HG03565 (cell line): ENCODE results near the gene PTPN6.
A peak's percentile ranks its signal among the peaks of the same experiment; 100 is the strongest.
"Not testable (repeated sequence)": the region's sequence is repeated elsewhere in the genome, so short reads cannot be mapped to it uniquely, and the experiment has no call there.

Source experiments
- ATAC-seq: cut with Tn5 transposase; IDR thresholded peaks from one replicate; pipeline ENCODE4 v1.9.1; 2021; ENCODE audit warnings: mild to moderate bottlenecking, moderate library complexity; ENCODE audit not compliant: unreplicated experiment

Gene PTPN6

GRCh38 chr12:6950811-6951540 lies at the start of gene PTPN6:
TSS of gene PTPN6 (plus strand) at chr12:6951356. CDS start at chr12:6951513, 157 bp downstream.
- ATAC-seq, result no peak

- no peak for ATAC-seq
Measured at GRCh38 chr12:6902448-6902847, 48.7 kb upstream of the PTPN6 start.

DNA sequence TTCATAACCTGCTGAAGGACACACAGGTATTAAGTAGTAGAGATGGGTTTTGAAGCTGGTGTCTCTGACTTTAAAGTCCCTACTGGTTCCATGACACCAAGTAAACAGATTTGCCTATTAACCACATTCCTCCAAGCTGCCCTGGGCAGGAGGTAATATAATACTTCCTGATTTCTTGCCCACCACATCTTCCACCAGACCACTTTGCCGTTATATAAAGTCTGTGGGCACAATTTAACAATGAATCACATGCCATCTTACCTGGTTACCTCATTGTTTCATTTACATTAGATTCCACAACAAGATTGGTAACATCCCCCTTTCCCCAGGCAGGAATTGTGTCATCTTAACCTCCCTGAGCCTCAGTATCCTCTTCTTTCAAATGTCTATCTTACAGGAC lies 47.4 kb upstream of the PTPN6 start:
- ATAC-seq, result no peak

DNA sequence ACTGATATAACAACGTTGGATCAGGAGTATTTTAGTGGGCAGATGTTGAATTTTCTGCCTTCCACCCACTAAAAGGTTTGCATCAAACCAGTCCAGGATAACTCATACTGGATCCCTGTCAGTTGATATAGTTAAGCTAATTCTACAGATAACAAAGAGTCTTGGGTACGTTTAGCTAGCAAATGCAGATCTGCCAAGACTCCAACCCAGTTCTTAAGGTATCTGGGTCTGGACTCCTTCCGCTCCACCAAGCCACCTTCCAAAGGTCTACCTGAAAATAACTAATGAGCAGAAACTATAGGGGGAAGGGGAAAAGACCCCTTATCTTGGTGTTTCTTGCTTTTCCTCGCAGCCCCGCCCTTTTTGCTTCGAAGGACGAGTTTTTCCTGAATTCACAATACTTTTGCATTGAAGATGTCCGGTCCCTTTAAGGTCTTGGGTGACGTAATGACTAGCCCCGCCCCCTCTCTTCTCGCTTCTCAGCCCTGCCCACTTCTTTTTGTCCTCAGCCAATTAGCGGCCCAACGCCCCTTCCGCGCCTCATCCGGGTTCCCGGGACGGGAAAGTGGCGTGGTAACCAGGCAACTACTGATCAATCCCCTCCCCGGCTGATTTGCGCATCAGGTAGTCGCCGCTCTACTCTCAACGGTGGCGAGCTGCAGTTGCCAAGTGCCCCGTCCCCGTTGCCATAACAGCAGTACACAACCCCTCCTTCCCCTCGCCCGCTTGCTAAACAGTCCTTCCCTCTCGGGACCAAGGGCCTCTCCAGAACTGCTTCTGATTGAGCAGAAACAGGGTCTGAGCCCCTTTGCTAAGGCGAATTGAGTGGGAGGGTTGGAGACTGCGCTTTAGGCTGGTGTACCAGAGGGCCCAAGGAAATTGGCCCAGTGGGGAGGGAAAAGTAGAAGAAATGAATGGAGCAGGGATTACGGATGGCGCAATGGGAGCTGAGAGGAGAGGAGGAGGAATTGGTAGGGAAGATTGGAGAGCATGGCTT lies 46.6 kb upstream of the PTPN6 start, which contains the start of gene LRRC23:
Gene LRRC23, plus strand, starts transcription at position 543 of the 997 bp plus-strand sequence. CDS start 812 bp downstream, outside the sequence.
- ATAC-seq, result peak; percentile 86

GRCh38 chr12:6905414-6906040 lies 45.6 kb upstream of the PTPN6 start:
- no peak for ATAC-seq

GRCh38 chr12:6908141-6908540 lies 43.0 kb upstream of the PTPN6 start:
- not testable (repeated sequence) for ATAC-seq

- no peak for ATAC-seq
Measured at GRCh38 chr12:6909421-6910145, 41.6 kb upstream of the PTPN6 start.

GRCh38 chr12:6912164-6912935 lies 38.8 kb upstream of the PTPN6 start:
- no peak for ATAC-seq

DNA sequence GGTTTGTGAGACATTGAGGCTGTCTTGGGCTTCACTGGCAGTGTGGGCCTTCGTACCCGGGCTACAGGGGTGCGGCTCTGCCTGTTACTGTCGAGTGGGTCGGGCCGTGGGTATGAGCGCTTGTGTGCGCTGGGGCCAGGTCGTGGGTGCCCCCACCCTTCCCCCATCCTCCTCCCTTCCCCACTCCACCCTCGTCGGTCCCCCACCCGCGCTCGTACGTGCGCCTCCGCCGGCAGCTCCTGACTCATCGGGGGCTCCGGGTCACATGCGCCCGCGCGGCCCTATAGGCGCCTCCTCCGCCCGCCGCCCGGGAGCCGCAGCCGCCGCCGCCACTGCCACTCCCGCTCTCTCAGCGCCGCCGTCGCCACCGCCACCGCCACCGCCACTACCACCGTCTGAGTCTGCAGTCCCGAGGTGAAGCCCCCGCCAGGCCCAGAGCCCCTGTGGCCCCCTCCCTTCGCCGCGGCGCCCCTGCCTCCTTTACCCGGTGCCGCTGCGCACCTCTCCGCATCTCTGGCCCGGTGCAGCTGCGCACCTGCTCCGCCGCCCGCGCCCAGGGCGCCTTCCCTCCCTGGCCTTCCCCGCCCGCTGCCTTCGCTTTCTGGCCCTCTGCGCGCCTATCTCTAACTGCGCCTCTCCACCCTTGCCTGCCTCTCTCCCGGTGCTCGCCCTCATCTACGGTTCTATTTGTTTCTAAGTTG lies 36.8 kb upstream of the PTPN6 start, which contains the start of gene ENO2:
Gene ENO2, plus strand, starts transcription at position 335 of the 701 bp plus-strand sequence. CDS start 1,253 bp downstream, outside the sequence.
- no peak for ATAC-seq

DNA sequence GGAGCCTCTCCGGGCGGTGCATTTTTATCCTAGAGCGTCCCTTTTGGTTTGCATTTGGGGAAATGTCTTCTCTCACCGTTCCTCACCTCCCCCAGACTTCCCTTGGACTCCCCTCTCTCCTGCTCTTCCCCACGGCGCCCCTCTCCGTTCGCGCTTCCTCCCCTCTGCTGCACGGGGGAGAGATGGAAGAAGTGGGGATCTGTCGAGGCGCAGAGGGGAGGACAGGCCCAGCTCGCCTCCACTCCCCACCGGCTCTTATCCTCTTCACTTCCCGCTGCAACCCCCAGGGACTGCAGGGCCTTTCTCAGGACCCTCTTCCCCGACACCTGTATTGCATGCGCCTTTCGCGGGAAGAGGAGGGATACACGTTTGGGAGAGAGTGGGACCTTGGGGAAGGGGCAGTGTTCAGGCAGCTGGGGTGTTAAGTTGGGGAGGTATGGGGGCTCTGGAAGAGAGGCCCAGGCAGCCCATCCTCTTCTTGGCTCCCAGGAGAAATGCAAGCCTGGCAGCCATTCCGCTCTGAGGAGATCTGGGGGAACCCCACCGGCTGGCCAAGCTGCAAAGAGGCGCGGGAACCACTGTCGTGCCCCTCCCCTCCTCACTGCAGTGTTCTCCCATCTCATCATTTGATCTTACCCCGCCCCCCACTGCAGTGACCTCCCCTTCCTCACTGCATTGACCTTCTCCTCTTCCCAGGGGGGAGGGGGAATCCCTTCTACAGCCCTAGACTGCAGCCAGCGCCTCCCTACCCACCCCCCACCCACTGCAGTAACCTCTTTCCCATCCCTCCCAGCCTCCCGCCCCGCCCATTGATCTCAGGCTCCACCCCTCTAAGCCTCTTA lies 36.0 kb upstream of the PTPN6 start:
- ATAC-seq, result no peak

DNA sequence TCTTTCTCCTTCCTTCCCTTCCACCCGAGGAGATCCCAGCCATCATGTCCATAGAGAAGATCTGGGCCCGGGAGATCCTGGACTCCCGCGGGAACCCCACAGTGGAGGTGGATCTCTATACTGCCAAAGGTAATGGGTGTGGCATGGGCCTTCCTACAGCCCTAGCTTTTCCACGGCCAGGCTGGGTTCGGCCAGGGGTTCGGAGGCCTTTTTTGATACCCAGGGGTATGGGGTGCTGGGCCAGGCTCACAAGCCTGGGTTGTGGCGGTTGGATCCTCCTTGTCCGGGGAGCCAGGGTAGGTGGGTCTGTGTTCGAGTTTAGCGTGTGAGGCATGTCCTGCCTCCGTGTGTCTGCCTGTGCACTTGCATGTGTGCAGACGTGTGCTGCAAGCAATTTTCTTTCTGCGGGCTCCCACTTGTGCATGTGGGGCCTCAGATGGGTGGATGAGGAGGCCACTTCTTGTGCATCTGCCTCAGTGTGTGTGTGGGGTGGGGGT lies 35.3 kb upstream of the PTPN6 start:
- no peak for ATAC-seq

- no peak for ATAC-seq
Measured at GRCh38 chr12:6916426-6917200, 34.5 kb upstream of the PTPN6 start.

DNA sequence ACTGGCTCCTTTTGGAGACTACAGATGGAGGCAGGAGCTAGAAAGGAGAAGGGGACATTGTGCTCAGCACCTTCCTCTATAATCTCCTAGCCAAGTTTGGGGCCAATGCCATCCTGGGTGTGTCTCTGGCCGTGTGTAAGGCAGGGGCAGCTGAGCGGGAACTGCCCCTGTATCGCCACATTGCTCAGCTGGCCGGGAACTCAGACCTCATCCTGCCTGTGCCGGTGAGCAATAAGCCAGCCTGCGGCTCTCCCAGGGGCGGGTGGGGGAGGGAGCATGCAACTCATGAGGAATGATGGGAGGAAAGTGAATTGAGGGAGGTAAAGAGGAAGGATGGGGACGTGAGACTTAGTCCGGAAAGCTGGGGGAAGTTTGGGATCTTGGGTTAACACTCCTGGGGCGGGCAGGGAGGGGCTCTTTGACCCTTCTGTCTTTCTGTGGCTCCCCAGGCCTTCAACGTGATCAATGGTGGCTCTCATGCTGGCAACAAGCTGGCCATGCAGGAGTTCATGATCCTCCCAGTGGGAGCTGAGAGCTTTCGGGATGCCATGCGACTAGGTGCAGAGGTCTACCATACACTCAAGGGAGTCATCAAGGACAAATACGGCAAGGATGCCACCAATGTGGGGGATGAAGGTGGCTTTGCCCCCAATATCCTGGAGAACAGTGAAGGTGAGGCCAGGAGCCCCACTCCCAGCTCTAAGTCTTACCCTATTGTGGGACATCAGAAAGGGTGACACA lies 33.5 kb upstream of the PTPN6 start:
- no peak for ATAC-seq

DNA sequence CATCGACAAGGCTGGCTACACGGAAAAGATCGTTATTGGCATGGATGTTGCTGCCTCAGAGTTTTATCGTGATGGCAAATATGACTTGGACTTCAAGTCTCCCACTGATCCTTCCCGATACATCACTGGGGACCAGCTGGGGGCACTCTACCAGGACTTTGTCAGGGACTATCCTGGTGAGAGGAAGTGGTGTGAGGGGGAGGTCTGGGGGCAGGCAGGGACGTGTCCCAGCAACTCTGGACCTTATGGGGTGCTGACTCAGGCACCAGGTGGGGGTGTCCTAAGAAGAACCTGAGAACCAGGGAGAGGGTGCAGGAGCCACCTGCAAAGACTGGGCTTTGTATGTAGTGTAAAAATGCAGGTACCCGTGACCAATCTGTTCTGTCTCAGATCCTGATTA lies 31.6 kb upstream of the PTPN6 start:
- no peak for ATAC-seq

- no peak for ATAC-seq
Measured at GRCh38 chr12:6921539-6921938, 29.6 kb upstream of the PTPN6 start.
